Eye (tissue), 1 donor: ENCODE measurements around the gene GPSM3.

ENCODE experiments used
- DNase-seq: peaks from one replicate; pipeline ENCODE4 v3.0.0-alpha.2; 2015

Gene GPSM3

DNA sequence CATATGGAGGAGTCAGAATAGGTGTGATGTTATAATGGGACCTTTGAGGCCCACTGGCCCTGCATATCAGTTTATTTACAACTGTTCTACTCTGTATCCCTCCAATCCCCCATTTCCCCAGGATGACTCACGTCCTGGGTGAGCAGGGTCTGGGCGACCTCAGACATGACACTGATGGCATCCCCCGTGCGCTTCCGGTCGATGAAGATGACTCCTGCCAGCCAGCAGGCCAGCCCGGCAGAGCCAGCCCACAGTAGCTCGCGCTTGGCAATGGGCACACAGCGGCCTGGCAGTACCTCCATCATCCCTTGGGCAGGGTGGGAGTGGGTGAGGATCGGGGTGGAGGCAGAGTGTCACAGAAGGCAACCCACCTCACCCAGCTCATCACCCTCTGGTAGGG lies 22.1 kb downstream of the GPSM3 start:
- DNase-seq: no peak

- DNase-seq: no peak
Observed at GRCh38 chr6:32168807-32169591, 23.4 kb downstream of the GPSM3 start.

- no peak for DNase-seq
Observed at GRCh38 chr6:32168350-32168749, 24.1 kb downstream of the GPSM3 start.

- no peak for DNase-seq
Observed at GRCh38 chr6:32167761-32168262, 24.6 kb downstream of the GPSM3 start.

GRCh38 chr6:32167154-32167760 lies 25.2 kb downstream of the GPSM3 start:
- no peak for DNase-seq

- no peak for DNase-seq
Observed at GRCh38 chr6:32166411-32167061, 25.9 kb downstream of the GPSM3 start.

- DNase-seq: no peak
Observed at GRCh38 chr6:32164295-32164694, 28.1 kb downstream of the GPSM3 start, which contains the start of gene EGFL8. Gene EGFL8 (plus strand): TSS chr6:32164595. CDS start chr6:32166166, 1,571 bp downstream.

GRCh38 chr6:32163559-32164258 lies 28.7 kb downstream of the GPSM3 start:
- DNase-seq: no peak

- DNase-seq: no peak
Observed at GRCh38 chr6:32158052-32158451, 34.4 kb downstream of the GPSM3 start.

DNA sequence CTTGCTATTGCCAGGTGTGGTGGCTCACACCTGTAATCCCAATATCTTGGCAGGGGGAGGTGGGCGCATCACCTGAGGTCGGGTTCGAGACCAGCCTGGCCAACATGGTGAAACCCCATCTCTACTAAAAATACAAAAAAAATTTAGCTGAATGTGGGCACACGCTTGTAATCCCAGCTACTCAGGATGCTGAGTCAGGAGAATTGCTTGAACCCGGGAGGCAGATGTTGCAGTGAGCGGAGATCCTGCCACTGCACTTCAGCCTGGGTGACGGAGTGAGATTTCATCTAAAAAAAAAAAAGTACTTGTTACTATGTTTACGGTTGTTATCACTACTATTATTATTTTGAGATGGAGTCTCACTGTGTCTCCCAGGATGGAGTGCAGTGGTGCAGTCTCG lies 35.6 kb downstream of the GPSM3 start:
- no peak for DNase-seq

- peak; percentile 84 for DNase-seq
Observed at GRCh38 chr6:32154514-32155161, 37.8 kb downstream of the GPSM3 start.

DNA sequence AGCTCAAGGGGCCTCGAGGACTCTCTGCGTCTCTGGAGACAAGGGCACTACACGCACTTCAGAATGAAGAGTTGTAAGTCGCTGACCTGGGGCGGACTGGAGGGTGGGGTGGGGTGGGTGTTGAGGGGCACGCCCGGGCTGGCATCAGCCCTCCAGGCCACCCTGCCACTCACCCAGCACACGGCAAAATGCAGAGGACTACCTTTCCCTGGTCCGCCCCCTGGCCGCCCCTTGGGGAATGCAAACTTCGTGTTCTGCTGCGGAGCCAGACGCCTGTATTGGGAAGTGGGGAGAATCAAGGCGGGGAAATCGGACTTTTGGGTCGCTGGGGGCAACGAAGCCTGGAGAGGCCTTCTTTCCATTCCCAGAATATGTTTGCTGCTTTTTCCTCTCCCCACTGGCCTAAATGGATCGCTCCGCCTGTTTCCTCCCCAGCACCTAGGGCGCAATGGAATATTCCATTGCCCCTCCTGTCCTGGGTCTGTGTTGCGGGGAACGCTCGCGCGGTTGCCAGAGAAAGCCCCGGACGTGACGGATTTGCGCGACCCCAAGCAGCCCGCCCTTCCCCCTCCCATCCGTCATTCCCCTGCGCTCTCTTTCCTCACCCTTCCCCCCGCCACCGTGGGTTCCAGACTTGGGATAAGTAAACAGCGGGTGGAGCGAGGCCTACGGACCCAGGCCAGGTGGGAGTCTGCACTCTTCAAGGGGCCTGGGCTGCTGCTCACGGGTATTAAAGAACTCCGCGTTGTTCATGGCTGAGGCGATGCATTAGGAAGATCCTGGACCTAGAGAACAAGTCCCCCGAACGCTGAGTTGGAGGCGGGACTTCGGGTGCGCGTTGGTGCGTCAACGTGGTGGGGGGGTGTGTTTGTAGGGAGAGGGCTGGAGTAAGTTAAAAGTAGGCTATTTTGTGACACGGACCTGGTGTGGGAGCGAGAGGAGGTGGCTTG lies 38.6 kb downstream of the GPSM3 start, which contains the start of gene PPT2:
TSS of gene PPT2 (plus strand) at position 578 of the 950 bp plus-strand sequence. CDS start 454 bp downstream, outside the sequence.
- DNase-seq: peak; percentile 97

GRCh38 chr6:32152769-32153563 lies 39.5 kb downstream of the GPSM3 start:
- peak; percentile 81 for DNase-seq

DNA sequence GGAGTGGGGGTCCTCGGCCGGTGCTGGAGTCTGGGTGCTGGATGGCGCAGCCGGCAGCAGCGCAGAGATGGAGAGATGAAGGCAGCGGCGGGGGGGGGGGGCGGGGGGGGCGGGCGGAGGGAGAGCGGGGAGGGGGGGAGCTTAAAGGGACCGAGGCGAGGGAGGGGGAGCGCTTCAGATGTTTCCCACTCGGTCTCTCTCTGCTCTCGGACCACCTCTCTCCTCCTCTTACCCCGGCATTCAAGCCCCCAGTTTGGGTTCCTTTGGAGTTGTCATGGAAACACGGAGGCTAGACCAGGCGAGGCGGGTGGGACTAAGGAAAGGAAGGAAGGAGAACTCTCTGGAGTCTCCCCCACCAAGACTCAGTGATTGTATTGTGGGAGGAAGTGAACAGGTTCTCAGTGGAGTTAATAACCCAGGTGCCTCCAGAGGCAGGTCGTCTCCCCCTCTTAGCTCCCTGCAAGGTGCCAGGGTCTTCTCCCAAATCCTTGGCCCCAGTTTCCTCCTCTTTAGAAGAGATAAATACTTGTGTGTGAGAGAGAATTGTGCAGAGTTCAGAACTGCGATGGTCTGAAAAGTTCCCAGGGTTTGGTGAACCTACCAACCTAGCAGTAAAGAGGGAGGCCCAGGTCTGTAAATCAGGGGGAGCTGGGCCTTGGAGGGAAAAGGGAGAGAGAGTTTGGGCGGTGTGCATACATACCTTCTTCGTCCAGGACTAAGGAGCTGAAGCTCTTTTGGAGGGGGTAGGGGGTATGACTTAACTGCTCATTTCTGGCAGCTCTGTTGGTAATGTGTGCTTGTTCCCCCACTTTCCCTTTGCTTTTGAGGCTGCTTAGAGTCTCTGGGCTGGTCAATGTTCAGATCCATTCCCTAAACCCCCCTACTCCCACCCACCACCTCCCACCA lies 40.3 kb downstream of the GPSM3 start, which contains the start of gene PRRT1:
TSS of gene PRRT1 (minus strand) at position 77 of the 906 bp plus-strand sequence. CDS start 112 bp downstream, outside the sequence.
- DNase-seq: peak; percentile 39

DNA sequence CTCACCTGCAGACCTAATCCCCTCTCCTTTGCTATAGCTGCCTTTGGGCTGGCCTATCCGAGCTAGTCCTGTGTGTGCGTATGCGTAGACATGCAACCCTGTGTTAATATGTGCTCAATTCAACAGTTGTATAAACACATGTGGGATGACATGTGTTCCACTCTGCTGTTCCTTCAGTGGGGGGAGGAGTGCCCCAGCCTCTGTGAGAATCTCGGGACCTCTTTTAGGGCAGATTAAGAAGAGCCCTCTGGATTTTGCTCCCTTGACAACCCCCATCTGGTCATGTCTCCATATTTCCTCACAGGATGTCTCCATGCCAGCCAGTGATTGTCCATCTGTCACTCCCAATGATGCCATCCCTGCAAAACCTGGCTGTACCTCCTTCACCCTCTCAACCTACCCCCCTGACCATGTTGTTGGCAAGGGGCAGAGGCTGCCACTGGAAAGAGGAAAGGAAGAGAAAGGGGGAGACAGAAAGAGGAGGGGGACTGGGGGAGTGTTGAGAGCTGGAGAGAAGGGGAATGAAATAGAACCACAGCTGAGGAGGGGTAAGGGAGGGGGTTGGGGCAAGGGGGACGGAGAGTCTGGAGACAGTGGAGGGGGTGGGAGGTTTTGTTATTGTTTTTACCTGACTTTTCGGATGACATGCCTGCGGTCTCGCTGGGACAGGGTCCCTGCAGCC lies 41.1 kb downstream of the GPSM3 start:
- peak; percentile 62 for DNase-seq

DNA sequence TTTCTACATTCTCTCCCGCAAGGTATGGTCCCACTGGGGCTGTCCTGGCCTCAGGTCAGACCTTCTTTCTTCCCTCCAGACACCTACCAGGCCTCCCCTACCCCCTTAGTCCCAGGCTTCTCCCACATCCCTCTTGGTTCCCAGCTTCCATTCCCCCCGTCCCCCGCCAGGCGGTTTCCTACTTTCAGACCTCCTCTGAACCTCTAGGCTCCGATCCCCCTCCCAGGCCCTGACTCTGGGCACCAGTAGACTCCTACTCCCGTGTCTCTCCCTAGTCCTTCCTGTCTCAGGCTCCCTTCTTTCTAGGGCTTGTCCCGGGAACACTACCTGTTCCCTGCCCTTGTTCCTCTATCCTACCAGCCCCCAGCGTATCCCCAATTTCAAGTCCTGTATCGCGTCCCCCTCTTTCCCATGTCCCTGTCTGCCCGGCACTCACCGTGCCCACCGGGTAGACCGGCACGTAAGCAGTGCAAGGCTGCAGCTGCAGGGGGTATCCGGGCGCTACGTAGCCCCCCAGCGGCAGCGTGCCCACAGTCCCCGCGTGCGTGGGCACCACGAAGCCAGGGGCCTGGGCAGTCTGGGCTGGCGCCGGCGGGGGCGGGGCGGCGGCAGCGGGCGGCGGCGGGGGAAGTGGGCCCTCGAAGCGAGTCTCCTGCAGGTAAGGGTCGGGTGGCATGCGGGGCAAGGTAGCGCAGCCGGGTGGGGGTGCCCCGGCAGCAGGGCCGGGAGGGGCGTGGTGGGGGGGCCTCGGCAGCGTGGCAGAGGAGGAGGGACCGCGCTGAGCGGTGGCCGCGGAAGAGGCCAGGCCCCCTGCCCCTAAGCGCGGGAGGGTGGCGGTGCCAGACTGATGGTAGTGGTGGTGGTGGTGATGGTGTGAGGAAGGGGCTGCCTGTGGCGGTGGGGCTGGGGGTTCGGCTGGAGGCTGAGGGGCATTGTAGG lies 42.2 kb downstream of the GPSM3 start:
- no peak for DNase-seq

- DNase-seq: no peak
Observed at GRCh38 chr6:32149092-32149755, 43.2 kb downstream of the GPSM3 start.
